Coronary artery (tissue), 2 donors: Measurements from ENCODE around the gene BGN.

Experiments used
- DNase-seq: peaks from one replicate; pipeline ENCODE4 v3.0.0-alpha.2; 2017; ENCODE audit warnings: low spot score
- H3K27ac ChIP-seq, 2 donors: fragments of 200-600 bp; sonication (generic); one replicate each; pipeline ENCODE4 v1.5.1; 2016 to 2019
- H3K4me3 ChIP-seq: fragments of 200-600 bp; sonication (generic); 2 replicates; pipeline ENCODE4 v1.5.1; 2016; ENCODE audit warnings: mild to moderate bottlenecking, moderate library complexity
- TF ChIP-seq, protein P1 (sequence below): fragments of 200-600 bp; sonication (generic); IDR thresholded peaks from one replicate; pipeline ENCODE4 v1.5.1; 2019; ENCODE audit warnings: antibody characterized with exemption

BGN gene

GRCh38 chrX:153537080-153537479, 42.3 kb downstream of the BGN start:
- no peak for DNase-seq
- no peak overlapping the region for H3K4me3 ChIP-seq
- TF ChIP-seq, protein P1, sequence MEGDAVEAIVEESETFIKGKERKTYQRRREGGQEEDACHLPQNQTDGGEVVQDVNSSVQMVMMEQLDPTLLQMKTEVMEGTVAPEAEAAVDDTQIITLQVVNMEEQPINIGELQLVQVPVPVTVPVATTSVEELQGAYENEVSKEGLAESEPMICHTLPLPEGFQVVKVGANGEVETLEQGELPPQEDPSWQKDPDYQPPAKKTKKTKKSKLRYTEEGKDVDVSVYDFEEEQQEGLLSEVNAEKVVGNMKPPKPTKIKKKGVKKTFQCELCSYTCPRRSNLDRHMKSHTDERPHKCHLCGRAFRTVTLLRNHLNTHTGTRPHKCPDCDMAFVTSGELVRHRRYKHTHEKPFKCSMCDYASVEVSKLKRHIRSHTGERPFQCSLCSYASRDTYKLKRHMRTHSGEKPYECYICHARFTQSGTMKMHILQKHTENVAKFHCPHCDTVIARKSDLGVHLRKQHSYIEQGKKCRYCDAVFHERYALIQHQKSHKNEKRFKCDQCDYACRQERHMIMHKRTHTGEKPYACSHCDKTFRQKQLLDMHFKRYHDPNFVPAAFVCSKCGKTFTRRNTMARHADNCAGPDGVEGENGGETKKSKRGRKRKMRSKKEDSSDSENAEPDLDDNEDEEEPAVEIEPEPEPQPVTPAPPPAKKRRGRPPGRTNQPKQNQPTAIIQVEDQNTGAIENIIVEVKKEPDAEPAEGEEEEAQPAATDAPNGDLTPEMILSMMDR: no peak
- H3K27ac ChIP-seq: no peak overlapping the region

GRCh38 chrX:153537526-153538295, 42.9 kb downstream of the BGN start:
- H3K27ac ChIP-seq: no peak overlapping the region
- H3K4me3 ChIP-seq: no peak overlapping the region
- TF ChIP-seq, protein P1: no peak
- DNase-seq: no peak

DNA sequence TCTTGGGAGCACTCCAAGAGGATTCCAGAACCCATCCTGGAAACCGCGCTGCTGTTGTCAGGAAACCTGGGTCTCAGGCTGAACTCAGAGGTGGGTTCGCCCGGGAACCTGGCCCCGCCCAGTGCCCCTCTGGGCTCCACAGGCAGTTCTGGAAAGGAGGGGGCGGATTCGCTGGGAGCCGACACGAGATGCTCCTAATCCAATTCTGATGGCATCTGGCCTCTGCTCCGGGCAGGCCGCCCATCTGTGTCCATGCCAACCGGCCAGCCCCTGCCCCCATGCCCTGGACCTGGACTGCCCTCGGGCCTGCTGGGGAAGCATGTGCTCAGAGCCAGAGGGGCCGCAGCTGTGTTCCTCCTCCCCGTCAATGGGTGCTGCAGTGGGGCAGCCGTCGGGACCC, 43.6 kb downstream of the BGN start:
- Histone ChIP-seq H3K27ac (no peak overlapping the region), H3K4me3 (no peak overlapping the region)
- DNase-seq: no peak
- TF ChIP-seq, protein P1: no peak

DNA sequence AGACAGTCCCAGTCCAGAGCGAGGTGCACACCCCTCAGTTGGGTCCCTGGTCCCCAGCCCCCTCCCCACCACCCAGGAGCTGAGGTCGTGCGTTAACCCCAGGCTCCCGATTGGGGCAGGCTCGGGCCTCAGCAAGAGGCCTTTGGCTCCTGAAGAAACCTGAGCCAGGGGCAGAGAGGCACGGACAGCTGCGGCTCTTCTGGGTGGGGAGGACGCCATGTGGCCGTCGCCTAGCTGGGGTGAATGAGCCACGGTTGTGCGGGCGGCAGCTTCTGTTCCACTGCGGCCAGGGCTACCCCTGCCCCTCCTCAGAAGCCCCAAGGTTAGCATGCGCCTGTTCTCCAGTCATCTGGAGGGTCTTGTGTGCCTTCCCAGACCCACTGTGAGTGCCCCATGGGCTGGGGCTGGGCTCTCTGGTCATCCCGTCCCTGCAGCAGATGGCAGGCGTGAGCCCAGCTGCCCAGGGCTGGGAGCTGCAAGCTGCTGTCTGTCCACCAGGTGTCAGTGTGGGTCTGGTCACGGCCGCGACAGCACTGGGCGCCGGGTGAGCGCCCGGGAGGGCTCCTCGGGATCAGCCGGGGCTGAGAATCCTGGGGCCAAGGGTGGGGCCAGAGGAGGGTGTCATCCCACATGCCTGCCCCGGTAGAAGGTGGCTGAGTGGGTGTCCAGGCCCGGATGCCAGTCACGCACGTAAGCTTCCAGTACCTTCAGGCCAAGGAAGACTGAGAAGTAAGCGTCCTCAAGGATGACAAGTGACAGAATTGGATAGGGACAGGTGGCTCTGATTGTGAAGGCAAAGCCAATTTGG, 44.6 kb downstream of the BGN start:
- DNase-seq: peak; percentile 79
- TF ChIP-seq, protein P1: peak; percentile 81
- Histone ChIP-seq H3K27ac (no peak overlapping the region), H3K4me3 (no peak overlapping the region)

GRCh38 chrX:153539979-153540358, 45.2 kb downstream of the BGN start:
- no peak for DNase-seq
- TF ChIP-seq, protein P1: no peak

GRCh38 chrX:153544727-153545126, 49.9 kb downstream of the BGN start:
- DNase-seq: no peak
- TF ChIP-seq, protein P1: no peak
- Histone ChIP-seq H3K27ac (no peak overlapping the region), H3K4me3 (no peak overlapping the region)

More at GRCh38 chrX:153539979-153540358, 45.2 kb downstream of the BGN start:
- Histone ChIP-seq H3K4me3 (no peak overlapping the region), H3K27ac (no peak overlapping the region)

DNA sequence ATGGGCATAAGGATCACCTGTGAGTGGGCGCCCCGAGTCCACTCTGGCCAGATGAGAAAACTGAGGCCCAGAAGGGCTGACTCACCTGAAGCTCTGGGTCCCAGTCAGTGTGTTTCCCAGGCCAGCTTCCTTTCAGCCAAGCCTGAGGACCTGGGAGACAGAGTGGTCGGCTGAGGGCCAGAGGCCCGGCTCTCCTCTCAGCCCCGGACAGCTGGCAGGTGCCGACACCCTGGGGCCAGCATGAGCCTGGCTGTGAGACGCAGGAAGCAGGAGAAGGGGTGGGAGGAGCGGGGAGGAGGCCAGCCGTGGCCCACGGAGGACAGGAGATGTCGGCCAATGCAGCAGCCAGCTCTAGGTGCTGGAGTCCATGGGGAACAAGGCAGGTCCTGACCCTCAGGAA, 51.6 kb downstream of the BGN start:
- Histone ChIP-seq H3K4me3 (no peak overlapping the region), H3K27ac (no peak overlapping the region)
- DNase-seq: no peak
- TF ChIP-seq, protein P1: no peak
